Activated CD8-positive, alpha-beta memory T cell treated with anti-CD3 and anti-CD28 coated beads, Interleukin-2, amount 10 ng/mL, durations not matched to agents 7 days and 5 days (primary cell): ENCODE data around the gene OR51A2. TPM values are rescaled to one million over a fixed set of nuclear protein-coding genes. Genes with fewer than 3 reads are reported as not detected.
"Not testable (repeated sequence)": the region's sequence is repeated elsewhere in the genome, so short reads cannot be mapped to it uniquely, and the experiment has no call there.

Source experiments
- ATAC-seq: fragments of 150-1000 bp; cut with Tn5 transposase; one replicate; pipeline ENCODE4 v1.10.0; 2021; ENCODE audit warnings: moderate library complexity
- CTCF ChIA-PET: fragments of 350-600 bp; sonication (Branson Sonifier 250); formaldehyde crosslinking; loops from one replicate; lab custom pipeline; 2021; ENCODE audit warnings: antibody characterized with exemption; lab: Charles Lee
- DNase-seq: peaks from one replicate; pipeline ENCODE4 v3.0.0-alpha.2; 2020
- H3K27ac Mint-ChIP-seq: one replicate; pipeline ENCODE4 v1.8.0; 2021; ENCODE audit warnings: mild to moderate bottlenecking, mixed read lengths
- H3K27me3 Mint-ChIP-seq: one replicate; pipeline ENCODE4 v1.8.0; 2021; ENCODE audit warnings: mixed read lengths
- H3K36me3 Mint-ChIP-seq: one replicate; pipeline ENCODE4 v1.8.0; 2021; ENCODE audit warnings: mild to moderate bottlenecking, mixed read lengths
- H3K4me1 Mint-ChIP-seq: one replicate; pipeline ENCODE4 v1.8.0; 2021; ENCODE audit warnings: mixed read lengths
- H3K4me3 Mint-ChIP-seq: one replicate; pipeline ENCODE4 v1.8.0; 2021; ENCODE audit warnings: mild to moderate bottlenecking, moderate library complexity, mixed read lengths
- H3K9me3 Mint-ChIP-seq: one replicate; pipeline ENCODE4 v1.8.0; 2022; ENCODE audit warnings: low read depth, mixed read lengths
- total RNA-seq, 2 experiments: library from RNA; stranded (reverse); gene quantifications; one replicate each; pipeline ENCODE4 v1.2.3, GENCODE V29; 2021

Gene OR51A2, protein sequence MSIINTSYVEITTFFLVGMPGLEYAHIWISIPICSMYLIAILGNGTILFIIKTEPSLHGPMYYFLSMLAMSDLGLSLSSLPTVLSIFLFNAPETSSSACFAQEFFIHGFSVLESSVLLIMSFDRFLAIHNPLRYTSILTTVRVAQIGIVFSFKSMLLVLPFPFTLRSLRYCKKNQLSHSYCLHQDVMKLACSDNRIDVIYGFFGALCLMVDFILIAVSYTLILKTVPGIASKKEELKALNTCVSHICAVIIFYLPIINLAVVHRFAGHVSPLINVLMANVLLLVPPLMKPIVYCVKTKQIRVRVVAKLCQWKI
- total RNA-seq: not detected

DNA sequence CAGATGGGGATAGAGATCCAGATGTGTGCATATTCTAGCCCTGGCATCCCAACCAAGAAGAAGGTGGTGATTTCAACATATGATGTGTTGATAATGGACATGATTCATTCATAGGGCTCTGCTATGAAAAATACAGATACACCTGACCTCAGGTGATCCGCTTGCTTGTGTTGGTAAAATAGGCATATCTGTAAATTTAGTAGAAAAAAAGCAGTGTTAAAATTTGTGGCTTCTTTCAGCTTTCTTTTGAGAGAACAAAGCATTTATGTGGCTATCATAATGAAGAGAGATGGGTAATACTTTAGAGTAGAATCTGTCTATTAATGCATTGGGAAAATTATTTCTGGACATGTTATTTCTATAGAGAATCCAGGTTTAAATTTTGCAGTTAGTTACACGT lies at the start of gene OR51A2:
TSS of gene OR51A2 (minus strand) at position 101 of the 400 bp plus-strand sequence. CDS start at position 101, 0 bp downstream.
- H3K4me3 Mint-ChIP-seq, H3K4me1 Mint-ChIP-seq, H3K27ac Mint-ChIP-seq, CTCF ChIA-PET, DNase-seq, H3K36me3 Mint-ChIP-seq, H3K9me3 Mint-ChIP-seq, H3K27me3 Mint-ChIP-seq, ATAC-seq: not testable (repeated sequence)

DNA sequence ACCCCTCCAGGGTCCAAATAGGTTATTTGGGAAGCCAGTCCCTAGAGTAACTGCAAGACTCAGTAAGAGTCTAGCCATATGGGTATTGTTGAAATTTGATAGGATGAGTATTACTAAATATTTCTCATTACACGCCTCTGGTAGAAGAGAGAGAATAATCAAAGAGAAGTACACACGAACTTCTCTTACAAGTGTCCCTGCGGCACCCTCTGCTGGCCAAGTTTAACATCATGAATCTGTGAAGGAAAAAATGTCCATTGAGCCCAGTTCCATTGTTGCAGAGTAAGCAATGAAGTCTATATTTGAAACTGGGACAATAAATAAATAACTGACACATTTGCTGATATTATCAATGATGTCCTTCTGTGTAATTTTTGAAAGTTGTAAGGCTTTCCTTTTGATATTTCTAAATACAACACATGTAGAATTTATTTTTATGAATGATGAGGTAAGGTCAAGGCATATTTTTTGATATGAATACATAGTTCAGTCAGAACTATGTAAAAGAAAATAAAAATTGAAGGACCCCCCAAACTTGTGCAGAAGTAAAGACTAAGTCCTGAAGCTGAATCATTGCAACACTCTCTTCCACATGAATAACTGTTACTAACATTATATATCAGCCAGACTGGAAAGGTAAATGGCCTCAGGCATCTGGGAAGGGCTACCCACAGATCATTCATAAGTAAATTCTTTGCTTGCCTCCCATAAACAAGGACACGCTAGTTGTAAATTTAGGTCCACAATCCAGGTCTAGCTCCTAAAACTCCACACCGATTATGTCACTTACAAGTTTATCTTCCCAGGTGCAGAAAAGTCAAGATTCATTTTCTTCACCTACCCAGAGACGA lies 49.1 kb upstream of the OR51A2 start:
- no peaks in the 10 kb centered on the region for H3K27me3 Mint-ChIP-seq

DNA sequence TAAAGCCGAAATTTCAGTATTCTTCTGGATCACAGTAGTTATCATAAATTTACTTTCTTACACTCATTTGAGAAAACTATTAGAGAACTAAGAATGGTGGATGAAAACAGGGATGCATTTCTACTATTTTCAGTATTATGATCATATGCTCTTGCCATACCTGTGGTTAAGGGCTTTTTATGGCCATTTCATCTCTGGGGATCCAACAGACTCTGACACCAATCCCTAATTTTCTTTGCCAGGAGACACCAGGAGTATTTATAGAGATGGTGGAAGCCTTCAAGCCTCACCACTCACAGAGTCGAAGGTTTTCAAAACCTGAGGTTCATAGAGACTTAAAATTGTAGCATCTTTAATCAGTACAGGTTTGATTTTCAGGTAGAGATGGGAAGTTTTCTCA lies 39.0 kb upstream of the OR51A2 start, which contains the start of gene OR51L1:
TSS of gene OR51L1 (plus strand) at position 301 of the 400 bp plus-strand sequence. CDS start 4,132 bp downstream, outside the sequence.
- no peaks in the 10 kb centered on the region for H3K36me3 Mint-ChIP-seq
- DNase-seq (no peak), ATAC-seq (no peak)
- H3K4me3 Mint-ChIP-seq: no peak within 1 kb of the TSS
- no peaks in the 10 kb centered on the region for H3K27me3 Mint-ChIP-seq
- H3K27ac Mint-ChIP-seq: no peak within 1 kb of the TSS
- no peaks in the 10 kb centered on the region for H3K4me1 Mint-ChIP-seq
- CTCF ChIA-PET: no interaction called here
- no peaks in the 10 kb centered on the region for H3K9me3 Mint-ChIP-seq

More for the DNA sequence above, 49.1 kb upstream of the OR51A2 start:
- no peaks in the 10 kb centered on the region for H3K36me3 Mint-ChIP-seq
- no peaks in the 10 kb centered on the region for H3K9me3 Mint-ChIP-seq
- H3K27ac Mint-ChIP-seq: no peak overlapping the region
- peak; percentile 23 for ATAC-seq
- CTCF ChIA-PET: interaction anchor here (1.6 to 2.0 kb wide), 2 partner anchors 368 to 818 kb away, joined by 6 to 11 read pairs; partner anchors contain the start of gene OR51D1
- no peak overlapping the region for H3K4me3 Mint-ChIP-seq
- no peaks in the 10 kb centered on the region for H3K4me1 Mint-ChIP-seq
- DNase-seq: peak; percentile 51

DNA sequence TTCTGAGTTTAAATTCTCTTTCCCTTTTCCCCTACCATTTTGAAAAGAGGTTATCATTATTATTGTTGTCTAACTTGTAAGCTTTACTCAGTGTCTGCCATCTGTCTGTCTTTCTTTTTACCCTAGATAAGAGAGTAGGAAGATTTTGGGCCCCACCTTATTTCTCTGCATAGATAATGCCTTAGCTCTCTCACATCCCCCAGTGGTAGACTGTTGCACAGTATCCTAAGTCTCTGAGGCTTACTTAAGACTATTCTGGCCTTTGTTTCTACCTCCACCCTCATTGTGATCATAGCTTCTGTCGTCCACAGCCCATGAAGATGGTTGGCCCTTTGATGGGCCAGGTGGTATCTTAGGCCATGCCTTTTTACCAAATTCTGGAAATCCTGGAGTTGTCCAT lies 35.5 kb upstream of the OR51A2 start:
- H3K4me1 Mint-ChIP-seq: no peaks in the 10 kb centered on the region

DNA sequence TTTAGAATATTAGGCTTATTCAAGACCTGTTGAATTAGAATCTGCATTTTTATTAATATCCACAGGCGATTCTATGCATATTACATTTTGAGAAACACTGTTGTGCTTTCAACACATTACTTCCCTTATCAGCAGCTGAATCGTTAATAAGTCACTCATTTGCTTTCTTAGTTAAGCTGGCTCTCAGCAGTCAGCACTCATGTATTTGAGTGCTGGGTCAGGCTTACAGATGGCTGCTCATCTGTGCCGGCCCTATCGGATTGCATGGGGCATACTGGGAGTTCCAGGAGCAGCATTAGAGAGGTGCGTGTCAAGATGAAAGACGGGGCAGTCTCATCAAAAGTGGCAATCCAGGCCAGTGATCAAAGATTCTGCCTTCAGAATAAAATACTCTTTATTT lies 28.3 kb upstream of the OR51A2 start:
- Mint-ChIP-seq H3K9me3 (no peaks in the 10 kb centered on the region), H3K36me3 (no peaks in the 10 kb centered on the region), H3K4me3 (no peak overlapping the region), H3K27me3 (no peaks in the 10 kb centered on the region), H3K27ac (no peak overlapping the region), H3K4me1 (no peaks in the 10 kb centered on the region)
- CTCF ChIA-PET: no interaction called here
- DNase-seq: no peak
- no peak for ATAC-seq

More for the DNA sequence above, 35.5 kb upstream of the OR51A2 start:
- H3K9me3 Mint-ChIP-seq: no peaks in the 10 kb centered on the region
- no peaks in the 10 kb centered on the region for H3K36me3 Mint-ChIP-seq
- H3K4me3 Mint-ChIP-seq: no peak overlapping the region
- no peaks in the 10 kb centered on the region for H3K27me3 Mint-ChIP-seq
- CTCF ChIA-PET: no interaction called here
- DNase-seq (no peak), ATAC-seq (no peak)
- H3K27ac Mint-ChIP-seq: no peak overlapping the region

DNA sequence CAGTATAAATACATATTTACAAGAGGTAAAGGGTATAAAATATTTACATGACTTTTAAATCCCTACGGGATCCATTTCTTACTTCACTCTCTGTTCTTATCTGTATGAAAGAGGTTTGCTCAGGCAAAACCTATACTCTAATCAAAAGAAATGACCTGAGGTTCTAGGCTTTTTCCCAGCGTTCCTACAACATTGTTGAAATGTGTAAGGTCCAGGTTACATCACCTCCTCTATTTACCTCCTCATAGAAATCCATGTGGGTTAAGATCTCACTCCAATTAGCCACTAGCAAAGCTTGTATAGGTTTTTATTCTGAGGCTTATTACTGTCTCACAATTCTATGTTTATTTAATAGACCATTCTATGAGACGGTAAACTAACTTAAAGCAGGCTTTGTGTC lies 27.2 kb upstream of the OR51A2 start:
- no peak overlapping the region for H3K4me3 Mint-ChIP-seq
- H3K27me3 Mint-ChIP-seq: no peaks in the 10 kb centered on the region
- no peaks in the 10 kb centered on the region for H3K9me3 Mint-ChIP-seq
- ATAC-seq (no peak), DNase-seq (no peak)
- H3K36me3 Mint-ChIP-seq: no peaks in the 10 kb centered on the region
- H3K27ac Mint-ChIP-seq: no peak overlapping the region
- H3K4me1 Mint-ChIP-seq: no peaks in the 10 kb centered on the region
- CTCF ChIA-PET: no interaction called here

DNA sequence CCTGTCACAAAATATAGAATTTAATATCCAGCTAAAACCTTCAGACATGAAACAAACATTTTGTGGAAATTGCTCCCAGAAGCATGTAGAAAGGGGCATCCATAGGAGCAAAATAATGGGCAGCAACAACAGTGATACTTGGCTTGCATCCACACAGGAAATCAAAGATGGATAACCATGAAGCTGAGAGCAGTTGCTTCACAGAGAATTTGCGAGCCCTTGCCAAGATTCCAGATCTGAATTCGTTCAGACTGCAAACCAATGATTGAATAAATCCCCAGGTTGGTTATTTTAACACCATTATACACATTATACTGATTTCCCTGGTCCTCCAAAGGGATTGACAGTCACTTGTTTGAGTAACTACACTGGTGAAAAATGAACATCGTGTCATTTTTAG lies 23.5 kb upstream of the OR51A2 start:
- CTCF ChIA-PET: no interaction called here
- Mint-ChIP-seq H3K4me1 (no peaks in the 10 kb centered on the region), H3K9me3 (no peaks in the 10 kb centered on the region), H3K4me3 (no peak overlapping the region), H3K36me3 (no peaks in the 10 kb centered on the region), H3K27me3 (no peaks in the 10 kb centered on the region), H3K27ac (no peak overlapping the region)
- ATAC-seq (no peak), DNase-seq (no peak)

DNA sequence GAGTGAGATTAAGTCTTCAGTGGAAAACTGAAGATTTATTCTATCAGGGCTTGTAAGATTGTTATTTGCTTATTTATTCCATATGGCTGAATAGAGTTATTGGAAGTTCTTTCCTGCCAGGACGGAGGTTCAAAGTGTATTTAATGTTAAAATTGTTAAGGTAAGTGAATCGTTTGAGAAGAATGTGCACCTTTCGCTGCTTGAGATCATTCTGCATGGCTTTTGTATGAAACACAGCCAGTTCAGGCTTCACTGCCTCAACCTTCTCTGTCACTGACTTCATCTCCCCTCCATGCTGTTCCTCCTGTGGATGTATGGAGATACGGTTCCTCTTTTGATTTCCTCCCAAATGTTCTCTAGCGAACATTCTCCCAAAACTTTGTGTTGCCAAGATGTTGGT lies 19.9 kb upstream of the OR51A2 start:
- no peaks in the 10 kb centered on the region for H3K36me3 Mint-ChIP-seq
- no peak for DNase-seq

DNA sequence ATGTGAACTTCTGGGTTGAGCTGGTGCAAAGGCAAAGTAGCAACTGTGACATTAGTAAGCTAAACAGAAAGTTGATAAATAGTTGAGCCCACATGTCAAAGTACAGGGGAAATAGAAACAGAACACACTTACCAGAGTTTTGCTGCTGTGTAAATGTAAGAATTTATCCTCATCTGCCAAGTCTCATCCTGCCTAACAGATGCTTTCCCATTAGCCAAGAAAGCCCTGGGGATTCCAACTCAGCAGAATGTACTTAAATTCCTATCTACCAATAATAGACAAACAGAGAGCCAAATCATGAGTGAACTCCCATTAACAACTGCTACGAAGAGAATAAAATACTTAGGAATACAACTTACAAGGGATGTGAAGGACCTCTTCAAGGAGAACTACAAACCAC lies 7.3 kb upstream of the OR51A2 start:
- CTCF ChIA-PET: no interaction called here
- no peak for DNase-seq
- Mint-ChIP-seq H3K9me3 (no peaks in the 10 kb centered on the region), H3K27ac (no peak overlapping the region), H3K4me1 (no peaks in the 10 kb centered on the region), H3K27me3 (no peaks in the 10 kb centered on the region), H3K4me3 (no peak overlapping the region), H3K36me3 (no peaks in the 10 kb centered on the region)
- ATAC-seq: no peak

More for the DNA sequence above, 19.9 kb upstream of the OR51A2 start:
- Mint-ChIP-seq H3K27ac (no peak overlapping the region), H3K27me3 (no peaks in the 10 kb centered on the region), H3K4me3 (no peak overlapping the region), H3K4me1 (no peaks in the 10 kb centered on the region), H3K9me3 (no peaks in the 10 kb centered on the region)
- CTCF ChIA-PET: no interaction called here
- no peak for ATAC-seq

DNA sequence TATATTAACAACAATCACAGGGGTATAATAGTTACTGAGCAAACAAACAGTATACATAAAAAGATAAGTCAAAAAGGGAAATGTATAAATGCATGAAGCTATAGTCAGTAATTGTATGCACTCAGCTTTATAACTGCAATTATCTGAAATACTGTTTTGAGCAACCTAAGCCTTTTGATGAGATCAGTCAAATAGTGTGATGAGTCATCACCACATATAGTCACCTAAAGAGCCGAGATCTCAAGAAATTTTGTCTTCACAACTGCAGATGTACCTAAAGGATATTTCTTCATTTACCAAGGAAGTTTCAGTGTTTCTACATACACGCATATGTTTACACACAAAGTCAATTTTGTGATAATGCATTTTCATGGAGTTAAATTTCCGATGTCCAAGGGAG lies 5.4 kb upstream of the OR51A2 start:
- ATAC-seq: no peak
- no peaks in the 10 kb centered on the region for H3K27me3 Mint-ChIP-seq

DNA sequence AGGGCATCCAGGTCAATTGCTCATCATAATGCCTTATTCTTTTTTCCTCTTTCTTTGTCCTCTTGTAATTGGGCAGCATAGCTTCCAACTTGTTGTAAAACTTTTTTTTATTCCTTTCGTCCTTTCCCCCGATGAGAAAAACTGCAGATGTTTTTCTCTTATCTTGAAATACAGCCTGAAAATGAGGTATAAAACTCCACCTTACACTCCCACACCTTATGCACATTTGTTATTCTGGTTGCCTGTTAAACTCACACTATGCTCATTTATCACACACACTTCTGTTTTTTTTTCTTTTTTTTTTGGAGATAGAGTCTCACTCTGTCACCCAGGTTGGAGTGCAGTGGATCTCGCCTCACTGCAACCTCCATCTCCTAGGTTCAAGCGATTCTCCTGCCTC lies 1.9 kb upstream of the OR51A2 start:
- H3K27ac Mint-ChIP-seq: no peak overlapping the region
- no peaks in the 10 kb centered on the region for H3K36me3 Mint-ChIP-seq
- H3K9me3 Mint-ChIP-seq: no peaks in the 10 kb centered on the region
- DNase-seq (no peak), ATAC-seq (no peak)
- CTCF ChIA-PET: no interaction called here
- no peaks in the 10 kb centered on the region for H3K4me1 Mint-ChIP-seq
- H3K27me3 Mint-ChIP-seq: no peaks in the 10 kb centered on the region
- H3K4me3 Mint-ChIP-seq: no peak overlapping the region

More for the DNA sequence above, 5.4 kb upstream of the OR51A2 start:
- Mint-ChIP-seq H3K27ac (no peak overlapping the region), H3K4me1 (no peaks in the 10 kb centered on the region), H3K4me3 (no peak overlapping the region), H3K36me3 (no peaks in the 10 kb centered on the region), H3K9me3 (no peaks in the 10 kb centered on the region)
- CTCF ChIA-PET: no interaction called here
- DNase-seq: no peak

DNA sequence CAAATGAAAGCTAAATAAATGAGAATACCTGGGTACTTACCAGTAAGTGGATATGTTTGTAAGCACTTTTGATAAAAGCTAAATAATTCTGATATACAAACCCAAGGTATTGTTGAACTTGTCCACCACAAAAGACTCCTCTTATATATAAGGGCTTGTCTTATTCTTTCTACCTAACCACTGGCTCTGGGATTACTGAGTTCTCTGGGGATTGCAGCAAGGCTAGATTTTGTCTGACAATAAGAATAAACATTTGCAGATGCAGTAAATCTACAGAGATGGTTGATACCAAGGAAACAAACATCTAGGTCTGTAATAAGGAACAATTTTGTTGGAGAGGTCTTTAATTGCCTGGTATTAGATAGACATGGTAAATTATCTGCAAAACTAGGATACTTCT lies 8.0 kb downstream of the OR51A2 start, which contains the start of gene OR51A4:
TSS of gene OR51A4 (minus strand) at position 101 of the 400 bp plus-strand sequence. CDS start 505 bp downstream, outside the sequence.
- Mint-ChIP-seq H3K9me3 (no peaks in the 10 kb centered on the region), H3K27ac (no peak within 1 kb of the TSS), H3K4me1 (no peaks in the 10 kb centered on the region), H3K27me3 (no peaks in the 10 kb centered on the region), H3K36me3 (no peaks in the 10 kb centered on the region), H3K4me3 (no peak within 1 kb of the TSS)
- ATAC-seq (no peak), DNase-seq (no peak)
- CTCF ChIA-PET: no interaction called here

DNA sequence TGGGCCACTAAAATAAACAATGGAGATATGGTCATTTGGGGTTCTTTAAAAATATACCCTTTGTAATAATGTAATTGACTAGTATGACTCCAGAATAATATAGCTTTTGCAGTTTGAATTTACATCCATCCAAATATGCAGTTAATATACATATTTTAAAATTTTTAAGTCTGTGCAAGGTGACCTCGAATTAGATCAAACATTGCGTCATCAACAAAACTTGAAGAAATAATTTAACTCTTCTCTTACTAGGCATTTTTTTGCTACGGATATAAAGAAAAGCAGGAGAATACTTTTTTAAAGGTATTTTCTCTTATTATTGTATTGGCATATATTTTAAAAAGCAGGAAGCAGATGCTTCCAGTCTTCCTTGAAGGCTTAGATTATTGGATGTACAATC lies 18.8 kb downstream of the OR51A2 start:
- Mint-ChIP-seq H3K36me3 (no peaks in the 10 kb centered on the region), H3K4me3 (no peak overlapping the region), H3K27ac (no peak overlapping the region), H3K9me3 (no peaks in the 10 kb centered on the region), H3K27me3 (no peaks in the 10 kb centered on the region), H3K4me1 (no peaks in the 10 kb centered on the region)
- CTCF ChIA-PET: no interaction called here
- ATAC-seq: no peak
- DNase-seq: no peak

DNA sequence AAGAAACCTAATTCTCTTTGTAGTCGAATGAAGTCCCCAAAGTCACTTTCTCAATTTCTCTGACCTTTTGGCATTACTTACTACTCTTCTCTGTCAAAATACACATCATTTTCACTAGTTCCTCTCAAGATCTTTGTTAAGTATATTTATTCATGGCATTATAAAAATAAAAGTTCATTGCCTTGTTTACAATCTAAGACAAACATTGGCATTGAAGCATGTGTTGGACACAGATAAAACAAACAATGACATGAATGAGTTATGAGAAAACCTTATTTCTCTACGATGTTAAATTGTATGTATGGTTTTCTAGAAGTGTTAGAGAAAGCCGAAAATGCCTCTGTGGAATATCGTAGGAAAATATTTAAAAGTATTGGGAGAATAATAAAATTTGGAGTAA lies 22.8 kb downstream of the OR51A2 start:
- H3K4me3 Mint-ChIP-seq: no peak overlapping the region
- H3K4me1 Mint-ChIP-seq: no peaks in the 10 kb centered on the region
- DNase-seq (no peak), ATAC-seq (no peak)
- H3K9me3 Mint-ChIP-seq: no peaks in the 10 kb centered on the region
- H3K27ac Mint-ChIP-seq: no peak overlapping the region
- no peaks in the 10 kb centered on the region for H3K27me3 Mint-ChIP-seq
- CTCF ChIA-PET: no interaction called here
- no peaks in the 10 kb centered on the region for H3K36me3 Mint-ChIP-seq
